ENCODE measurements around the gene OR4C6. TPM values are rescaled to one million over a fixed set of nuclear protein-coding genes. Genes with fewer than 3 reads are reported as not detected.

OR4C6 gene
- total RNA-seq, 1 experiment from 2014 or later = not detected

GRCh38 chr11:55652560-55652959 is 9.4 kb upstream of the OR4C6 start:
- H4K20me1 ChIP-seq (ENCODE audit: insufficient read depth) = no peaks in the 10 kb centered on the region
- ChIA-PET POLR2A (no interaction called here), CTCF (no interaction called here), RAD21 (ENCODE audit: low non-redundant PET in 1 of 2, low total read pairs in 2 of 2, uncharacterized antibody in 2 of 2, unreplicated experiment in 2 of 2) (no interaction called here)
- H3K36me3 ChIP-seq (ENCODE audit: control insufficient read depth in 1 of 2, insufficient read depth in 2 of 2, low read length in 2 of 2) = no peaks in the 10 kb centered on the region
- BruUV-seq (replicated peaks) = no TSS peak
- H3K79me2 ChIP-seq (ENCODE audit: insufficient read depth, low read length) = no peaks in the 10 kb centered on the region
- H3K9me2 ChIP-seq (ENCODE audit: insufficient read depth) = no peaks in the 10 kb centered on the region
- no peak overlapping the region for H3K4me2 ChIP-seq (ENCODE audit: low read length)
- intact Hi-C loops (cut with micrococcal nuclease) = no loop called here
- no peaks in the 10 kb centered on the region for H3K4me1 ChIP-seq (ENCODE audit: control insufficient read depth in 1 of 2, insufficient read depth in 2 of 2, low read length in 2 of 2)
- no peak overlapping the region for H3K9ac ChIP-seq (ENCODE audit: low read length)
- H3K9me3 ChIP-seq (ENCODE audit: control insufficient read depth in 1 of 2, insufficient read depth in 1 of 2, low read depth in 1 of 2, low read length in 2 of 2) = peaks cover 11 to 38% of the 10 kb centered on the region in 2 experiments; a peak in 2 of 4 replicates
- no peak overlapping the region for H3K27ac ChIP-seq (ENCODE audit: low read depth, low read length)
- H3K4me3 ChIP-seq (replicated peaks in 1 of 2; ENCODE audit: low read depth in 1 of 2, low read length in 2 of 2) = no peak overlapping the region
- no peaks in the 10 kb centered on the region for H3K27me3 ChIP-seq (ENCODE audit: insufficient read depth, low read length)
- no peak for DNase-seq (ENCODE audit: low read depth, low spot score)
- no peak overlapping the region for H2AFZ ChIP-seq (ENCODE audit: low read depth, low read length, poor library complexity, severe bottlenecking)
- TF ChIP-seq YY1 (IDR thresholded peaks at IDR 0.05; ENCODE audit: extremely low read depth, insufficient replicate concordance, low read depth, low read length) = no peak
- TF ChIP-seq, protein P1, sequence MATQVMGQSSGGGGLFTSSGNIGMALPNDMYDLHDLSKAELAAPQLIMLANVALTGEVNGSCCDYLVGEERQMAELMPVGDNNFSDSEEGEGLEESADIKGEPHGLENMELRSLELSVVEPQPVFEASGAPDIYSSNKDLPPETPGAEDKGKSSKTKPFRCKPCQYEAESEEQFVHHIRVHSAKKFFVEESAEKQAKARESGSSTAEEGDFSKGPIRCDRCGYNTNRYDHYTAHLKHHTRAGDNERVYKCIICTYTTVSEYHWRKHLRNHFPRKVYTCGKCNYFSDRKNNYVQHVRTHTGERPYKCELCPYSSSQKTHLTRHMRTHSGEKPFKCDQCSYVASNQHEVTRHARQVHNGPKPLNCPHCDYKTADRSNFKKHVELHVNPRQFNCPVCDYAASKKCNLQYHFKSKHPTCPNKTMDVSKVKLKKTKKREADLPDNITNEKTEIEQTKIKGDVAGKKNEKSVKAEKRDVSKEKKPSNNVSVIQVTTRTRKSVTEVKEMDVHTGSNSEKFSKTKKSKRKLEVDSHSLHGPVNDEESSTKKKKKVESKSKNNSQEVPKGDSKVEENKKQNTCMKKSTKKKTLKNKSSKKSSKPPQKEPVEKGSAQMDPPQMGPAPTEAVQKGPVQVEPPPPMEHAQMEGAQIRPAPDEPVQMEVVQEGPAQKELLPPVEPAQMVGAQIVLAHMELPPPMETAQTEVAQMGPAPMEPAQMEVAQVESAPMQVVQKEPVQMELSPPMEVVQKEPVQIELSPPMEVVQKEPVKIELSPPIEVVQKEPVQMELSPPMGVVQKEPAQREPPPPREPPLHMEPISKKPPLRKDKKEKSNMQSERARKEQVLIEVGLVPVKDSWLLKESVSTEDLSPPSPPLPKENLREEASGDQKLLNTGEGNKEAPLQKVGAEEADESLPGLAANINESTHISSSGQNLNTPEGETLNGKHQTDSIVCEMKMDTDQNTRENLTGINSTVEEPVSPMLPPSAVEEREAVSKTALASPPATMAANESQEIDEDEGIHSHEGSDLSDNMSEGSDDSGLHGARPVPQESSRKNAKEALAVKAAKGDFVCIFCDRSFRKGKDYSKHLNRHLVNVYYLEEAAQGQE (IDR thresholded peaks at IDR 0.05; ENCODE audit: low read depth) = no peak
- no peak for TF ChIP-seq FOSL1 (IDR thresholded peaks at IDR 0.05; ENCODE audit: low read depth)
- TF ChIP-seq, protein P2, sequence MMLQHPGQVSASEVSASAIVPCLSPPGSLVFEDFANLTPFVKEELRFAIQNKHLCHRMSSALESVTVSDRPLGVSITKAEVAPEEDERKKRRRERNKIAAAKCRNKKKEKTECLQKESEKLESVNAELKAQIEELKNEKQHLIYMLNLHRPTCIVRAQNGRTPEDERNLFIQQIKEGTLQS (IDR thresholded peaks at IDR 0.05) = no peak
- no peak for TF ChIP-seq SIN3A (IDR thresholded peaks at IDR 0.05; ENCODE audit: low read depth)
- no peak for TF ChIP-seq CBX3 (IDR thresholded peaks at IDR 0.05; ENCODE audit: low read depth)
- no peak for TF ChIP-seq TCF7L2 (IDR thresholded peaks at IDR 0.05; ENCODE audit: borderline replicate concordance, extremely low read depth, insufficient read depth, insufficient read length)
- no peak for TF ChIP-seq EGR1 (IDR thresholded peaks at IDR 0.05; ENCODE audit: low read depth)
- no peak for TF ChIP-seq ZFX (IDR thresholded peaks at IDR 0.05)
- ATAC-seq = no peak
